HFFc6 (cell line): ENCODE results near the gene ANTKMT. TPM values are rescaled to one million over a fixed set of nuclear protein-coding genes. Genes with fewer than 3 reads are reported as not detected.

Experiments
- DNase-seq: peaks from one replicate; pipeline ENCODE4 v3.0.0-alpha.2; 2018
- H3K27ac Mint-ChIP-seq: 2 replicates; pipeline ENCODE4 v1.8.0; 2020; ENCODE audit warnings: mild to moderate bottlenecking, mixed read lengths
- H3K27me3 Mint-ChIP-seq: 2 replicates; pipeline ENCODE4 v1.8.0; 2021; ENCODE audit warnings: mild to moderate bottlenecking, moderate library complexity, mixed read lengths; ENCODE audit not compliant: insufficient read depth
- H3K36me3 Mint-ChIP-seq: 2 replicates; pipeline ENCODE4 v1.8.0; 2021; ENCODE audit warnings: low read depth, mixed read lengths
- H3K4me1 Mint-ChIP-seq: 2 replicates; pipeline ENCODE4 v1.8.0; 2020; ENCODE audit warnings: low read depth, mixed read lengths
- H3K4me3 Mint-ChIP-seq: 2 replicates; pipeline ENCODE4 v1.8.0; 2020; ENCODE audit warnings: mild to moderate bottlenecking, moderate library complexity, mixed read lengths
- H3K9me3 Mint-ChIP-seq: 2 replicates; pipeline ENCODE4 v1.8.0; 2020; ENCODE audit warnings: mild to moderate bottlenecking, mixed read lengths
- total RNA-seq, 6 experiments: library from RNA; stranded (reverse); fragmentation: NEBNext Ultra II Directional; extraction: Animal tissue kit (Norgen Biotek cat#: 25700); gene quantifications; 2 replicates in 1 of 6; 3 replicates in 5 of 6; pipeline ENCODE4 v1.2.3, GENCODE V29; 2021
- TF ChIP-seq, protein P1 (sequence below): fragments of 200-600 bp; sonication (generic); IDR thresholded peaks from 2 replicates; pipeline ENCODE4 v1.5.0; 2021; ENCODE audit warnings: antibody characterized with exemption, mild to moderate bottlenecking

Gene ANTKMT
- total RNA-seq, 6 experiments from 2014 or later: 50.1 to 57.7 (median 54.7) TPM

DNA sequence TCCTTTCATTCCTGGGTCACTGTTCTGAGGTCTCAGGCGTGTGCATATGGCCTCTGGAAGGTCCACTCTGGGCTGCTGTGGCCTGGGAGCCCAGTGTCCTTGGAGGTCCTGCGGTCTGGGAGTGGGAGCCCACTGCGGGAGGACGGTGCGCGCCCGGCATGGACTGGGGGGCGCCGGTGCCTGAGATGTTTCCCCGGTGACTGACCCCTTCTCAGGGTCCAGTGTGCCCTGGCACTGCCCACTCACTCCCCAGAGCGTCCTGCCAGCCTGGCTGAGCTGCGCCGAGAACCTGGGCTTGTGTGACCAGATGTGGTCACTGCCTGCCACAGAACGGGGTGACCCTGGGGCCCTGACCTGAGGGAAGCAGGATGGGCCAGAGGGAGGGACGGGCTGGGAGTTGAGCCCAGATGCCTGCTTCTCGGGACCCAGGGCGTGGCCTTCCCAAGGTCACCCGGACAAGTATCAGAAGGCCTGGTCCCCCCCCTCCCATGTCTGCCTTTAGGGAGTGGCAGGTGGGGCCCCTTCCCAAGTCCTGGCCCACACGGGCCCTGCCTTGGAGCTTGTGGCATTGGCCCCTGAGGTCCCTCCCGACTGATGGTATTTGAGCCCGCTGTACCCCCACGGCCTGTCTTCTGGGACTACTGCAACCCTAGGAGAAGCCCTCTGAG is 46.6 kb upstream of the ANTKMT start:
- Mint-ChIP-seq H3K4me1 (no peaks in the 10 kb centered on the region), H3K27ac (no peak overlapping the region), H3K4me3 (no peak overlapping the region), H3K27me3 (peaks cover 3% of the 10 kb centered on the region), H3K9me3 (no peaks in the 10 kb centered on the region), H3K36me3 (no peaks in the 10 kb centered on the region)
- no peak for DNase-seq
- TF ChIP-seq, protein P1, sequence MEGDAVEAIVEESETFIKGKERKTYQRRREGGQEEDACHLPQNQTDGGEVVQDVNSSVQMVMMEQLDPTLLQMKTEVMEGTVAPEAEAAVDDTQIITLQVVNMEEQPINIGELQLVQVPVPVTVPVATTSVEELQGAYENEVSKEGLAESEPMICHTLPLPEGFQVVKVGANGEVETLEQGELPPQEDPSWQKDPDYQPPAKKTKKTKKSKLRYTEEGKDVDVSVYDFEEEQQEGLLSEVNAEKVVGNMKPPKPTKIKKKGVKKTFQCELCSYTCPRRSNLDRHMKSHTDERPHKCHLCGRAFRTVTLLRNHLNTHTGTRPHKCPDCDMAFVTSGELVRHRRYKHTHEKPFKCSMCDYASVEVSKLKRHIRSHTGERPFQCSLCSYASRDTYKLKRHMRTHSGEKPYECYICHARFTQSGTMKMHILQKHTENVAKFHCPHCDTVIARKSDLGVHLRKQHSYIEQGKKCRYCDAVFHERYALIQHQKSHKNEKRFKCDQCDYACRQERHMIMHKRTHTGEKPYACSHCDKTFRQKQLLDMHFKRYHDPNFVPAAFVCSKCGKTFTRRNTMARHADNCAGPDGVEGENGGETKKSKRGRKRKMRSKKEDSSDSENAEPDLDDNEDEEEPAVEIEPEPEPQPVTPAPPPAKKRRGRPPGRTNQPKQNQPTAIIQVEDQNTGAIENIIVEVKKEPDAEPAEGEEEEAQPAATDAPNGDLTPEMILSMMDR: no peak

DNA sequence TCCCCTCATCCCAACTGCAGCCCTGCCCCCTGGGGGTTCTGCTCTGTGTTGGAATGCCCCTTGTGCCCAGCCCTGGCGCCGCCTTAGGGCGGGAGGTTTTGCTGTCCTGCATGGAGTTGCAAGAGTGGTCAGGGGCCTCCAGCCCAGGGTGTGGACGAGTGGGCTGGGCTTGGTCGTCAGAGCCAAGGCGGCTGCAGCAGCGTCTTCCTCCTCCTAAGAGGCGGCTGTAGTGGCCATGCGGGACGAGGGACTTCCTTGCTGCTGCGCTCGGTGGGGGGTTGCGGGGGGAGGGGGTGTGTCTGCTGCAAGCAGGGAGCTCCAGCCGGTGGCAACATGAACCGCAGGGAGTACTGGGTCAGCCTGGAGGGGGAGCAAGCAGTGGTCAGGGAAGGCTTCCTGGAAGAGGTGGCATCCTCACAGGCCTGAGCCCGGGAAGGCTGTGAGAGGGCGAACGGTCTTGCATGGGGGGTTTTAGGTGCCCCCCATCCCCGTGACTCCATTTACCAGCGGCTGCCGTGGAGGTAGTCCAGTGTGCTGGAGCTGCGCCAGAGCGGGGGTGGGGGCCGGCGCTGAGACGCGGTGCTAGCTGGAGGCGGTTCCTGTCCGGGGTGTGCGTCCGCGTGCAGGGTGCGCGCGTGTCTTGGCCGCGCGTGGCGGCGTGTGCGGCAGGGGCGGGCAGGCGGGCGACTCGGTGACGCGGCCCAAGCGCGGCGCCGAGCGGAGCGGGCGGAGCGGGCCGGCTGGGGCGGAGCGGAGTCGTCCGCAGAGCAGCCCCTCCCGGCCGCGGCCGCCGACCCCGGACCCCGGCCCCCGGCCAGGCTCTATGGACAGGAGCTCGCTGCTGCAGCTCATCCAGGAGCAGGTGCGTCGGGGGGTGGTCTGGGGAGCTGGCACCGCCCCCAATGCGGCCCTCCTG is 45.7 kb upstream of the ANTKMT start, which contains the start of gene RHBDL1:
Gene RHBDL1, plus strand, starts transcription at position 704 of the 916 bp plus-strand sequence. Its CDS starts 120 bp downstream, at position 824.
- H3K27ac Mint-ChIP-seq: peak within 1 kb of the TSS; percentile 18; the same call in 1 of the 2 replicates

DNA sequence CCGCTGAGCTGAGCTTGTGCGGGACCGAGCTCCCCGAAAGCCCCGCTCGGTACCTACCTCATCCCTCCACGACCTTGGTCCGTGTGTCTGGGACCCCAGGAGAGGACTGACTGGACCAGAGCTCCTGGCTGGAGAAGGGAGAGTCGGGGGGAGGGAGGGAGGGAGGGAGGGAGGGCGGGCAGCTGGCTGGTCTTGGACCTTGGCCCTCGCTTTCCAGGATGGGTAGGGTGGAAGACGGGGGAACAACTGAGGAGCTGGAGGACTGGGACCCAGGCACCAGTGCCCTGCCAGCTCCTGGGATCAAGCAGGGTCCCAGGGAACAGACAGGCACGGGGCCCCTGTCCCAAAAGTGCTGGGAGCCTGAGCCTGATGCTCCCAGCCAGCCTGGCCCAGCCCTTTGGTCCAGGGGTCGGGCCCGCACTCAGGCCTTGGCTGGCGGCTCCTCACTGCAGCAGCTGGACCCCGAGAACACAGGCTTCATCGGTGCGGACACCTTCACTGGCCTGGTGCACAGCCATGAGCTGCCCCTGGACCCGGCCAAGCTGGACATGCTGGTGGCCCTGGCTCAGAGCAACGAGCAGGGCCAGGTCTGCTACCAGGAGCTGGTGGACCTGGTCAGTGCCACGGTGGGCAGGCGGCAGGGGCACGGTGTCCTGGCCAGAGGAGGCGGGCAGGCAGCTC is 44.9 kb upstream of the ANTKMT start:
- H3K27me3 Mint-ChIP-seq: peaks cover 5% of the 10 kb centered on the region
- H3K36me3 Mint-ChIP-seq: no peaks in the 10 kb centered on the region
- no peak for DNase-seq
- H3K4me3 Mint-ChIP-seq: no peak overlapping the region
- H3K9me3 Mint-ChIP-seq: no peaks in the 10 kb centered on the region
- TF ChIP-seq, protein P1: no peak
- no peak overlapping the region for H3K27ac Mint-ChIP-seq
- peaks cover 2% of the 10 kb centered on the region for H3K4me1 Mint-ChIP-seq

More for the DNA sequence above, 45.7 kb upstream of the ANTKMT start, which contains the start of gene RHBDL1:
- TF ChIP-seq, protein P1: no peak
- no peak within 1 kb of the TSS for H3K4me3 Mint-ChIP-seq
- no peaks in the 10 kb centered on the region for H3K9me3 Mint-ChIP-seq
- no peaks in the 10 kb centered on the region for H3K36me3 Mint-ChIP-seq
- H3K27me3 Mint-ChIP-seq: peaks cover 5% of the 10 kb centered on the region
- peak; percentile 24 for DNase-seq
- no peaks in the 10 kb centered on the region for H3K4me1 Mint-ChIP-seq

DNA sequence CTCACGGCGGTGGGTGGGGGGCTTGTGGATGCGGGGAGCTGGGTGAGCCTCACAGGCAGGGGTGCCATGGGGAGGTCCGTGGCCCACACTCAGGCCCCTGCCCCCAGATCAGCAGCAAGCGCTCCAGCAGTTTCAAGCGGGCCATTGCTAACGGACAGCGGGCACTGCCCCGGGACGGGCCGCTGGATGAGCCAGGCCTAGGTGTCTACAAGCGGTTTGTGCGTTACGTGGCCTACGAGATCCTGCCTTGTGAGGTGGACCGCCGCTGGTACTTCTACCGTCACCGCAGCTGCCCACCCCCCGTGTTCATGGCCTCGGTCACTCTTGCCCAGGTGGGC is 44.4 kb upstream of the ANTKMT start:
- Mint-ChIP-seq H3K27ac (no peak overlapping the region), H3K36me3 (peaks cover 3% of the 10 kb centered on the region; the same call in 1 of the 2 replicates), H3K9me3 (no peaks in the 10 kb centered on the region), H3K4me1 (peaks cover 7% of the 10 kb centered on the region), H3K27me3 (peaks cover 5% of the 10 kb centered on the region), H3K4me3 (no peak overlapping the region)
- DNase-seq: no peak
- TF ChIP-seq, protein P1: no peak

DNA sequence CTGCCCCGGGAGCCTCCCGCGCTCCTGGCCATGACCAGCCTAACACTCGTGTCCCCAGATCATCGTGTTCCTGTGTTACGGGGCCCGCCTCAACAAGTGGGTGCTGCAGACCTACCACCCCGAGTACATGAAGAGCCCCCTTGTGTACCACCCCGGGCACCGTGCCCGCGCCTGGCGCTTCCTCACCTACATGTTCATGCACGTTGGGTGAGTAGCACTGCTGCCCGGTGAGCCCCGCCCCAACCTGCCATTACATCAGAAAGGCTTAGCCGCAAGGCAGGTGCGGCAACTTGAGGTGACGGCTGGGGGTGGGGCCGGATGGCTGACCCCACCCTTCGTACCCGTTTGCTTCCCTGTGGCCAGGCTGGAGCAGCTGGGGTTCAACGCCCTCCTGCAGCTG is 44.0 kb upstream of the ANTKMT start:
- Mint-ChIP-seq H3K4me1 (peaks cover 10% of the 10 kb centered on the region), H3K9me3 (no peaks in the 10 kb centered on the region), H3K36me3 (peaks cover 7% of the 10 kb centered on the region; the same call in 1 of the 2 replicates), H3K27me3 (peaks cover 5% of the 10 kb centered on the region), H3K27ac (no peak overlapping the region), H3K4me3 (no peak overlapping the region)
- TF ChIP-seq, protein P1: no peak
- DNase-seq: no peak
